Measurements from ENCODE around the gene GTPBP10.

The GTPBP10 gene

DNA sequence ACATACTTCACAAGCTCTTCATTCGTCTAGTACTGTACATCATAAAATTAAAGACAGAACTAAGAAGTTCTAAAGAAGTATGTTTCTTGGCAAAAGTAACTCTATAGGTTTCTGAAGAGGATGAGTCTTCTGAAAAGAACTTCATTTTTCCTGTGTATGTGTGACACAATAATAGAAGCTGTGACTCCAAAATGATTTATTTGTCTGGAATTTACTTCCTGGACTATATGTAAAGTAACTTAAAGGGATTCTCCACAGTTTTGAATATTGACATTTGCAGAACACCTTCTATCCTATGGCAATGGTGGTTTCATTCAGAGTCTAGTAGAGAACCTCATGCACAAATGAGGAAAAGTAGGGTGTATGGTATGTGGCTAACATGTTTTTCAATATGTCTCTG, 36.9 kb downstream of the GTPBP10 start:
- peak; percentile 1 for DNase-seq

GRCh38 chr7:90383861-90384260, 37.3 kb downstream of the GTPBP10 start:
- no peak for DNase-seq

- no peak for DNase-seq
These were observed 37.9 kb downstream of the GTPBP10 start for GRCh38 chr7:90384433-90384832.

GRCh38 chr7:90387470-90388240, 41.1 kb downstream of the GTPBP10 start:
- DNase-seq, result no peak

- DNase-seq, result no peak
These were observed 44.4 kb downstream of the GTPBP10 start for GRCh38 chr7:90390926-90391325.

DNA sequence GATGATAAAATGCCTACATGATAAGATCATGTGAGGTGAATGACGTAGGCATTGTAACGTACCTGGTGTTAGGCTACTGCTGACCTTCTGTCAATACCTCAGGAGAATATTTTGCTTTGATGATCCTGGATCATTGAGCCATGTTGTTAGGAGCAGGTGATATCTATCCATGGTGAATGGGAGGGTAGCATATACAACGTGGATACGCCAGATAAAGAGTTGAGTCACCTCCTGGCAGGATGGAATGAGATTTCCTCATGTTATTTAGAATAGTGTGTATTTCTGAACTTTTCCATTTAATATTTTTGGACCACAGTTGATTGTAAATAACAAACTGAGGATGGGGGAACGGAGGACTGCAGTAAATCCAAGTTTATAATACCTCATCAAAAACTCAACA, 45.0 kb downstream of the GTPBP10 start:
- DNase-seq, result no peak

GRCh38 chr7:90396420-90396819, 49.9 kb downstream of the GTPBP10 start:
- no peak for DNase-seq

DNA sequence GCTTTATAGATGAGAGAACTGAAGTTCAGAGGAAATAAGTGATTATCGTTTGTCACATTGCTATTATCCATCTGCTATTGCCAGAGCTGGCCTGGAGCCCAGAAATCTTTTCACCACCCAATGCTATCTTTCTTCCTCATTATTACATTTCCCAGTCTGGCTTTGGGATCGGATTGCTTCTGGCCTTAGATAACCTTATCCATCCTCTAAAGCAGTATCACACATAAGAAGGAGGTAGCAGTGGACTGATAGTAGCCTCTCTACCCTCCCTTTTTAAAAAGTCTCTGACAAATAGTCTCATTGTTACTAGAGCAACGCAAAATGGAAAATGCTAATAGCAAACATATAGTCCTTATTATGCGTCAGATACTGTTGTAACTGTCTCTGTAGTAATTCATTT, 55.5 kb downstream of the GTPBP10 start:
- DNase-seq, result no peak

GRCh38 chr7:90402785-90403173, 56.3 kb downstream of the GTPBP10 start:
- no peak for DNase-seq

DNA sequence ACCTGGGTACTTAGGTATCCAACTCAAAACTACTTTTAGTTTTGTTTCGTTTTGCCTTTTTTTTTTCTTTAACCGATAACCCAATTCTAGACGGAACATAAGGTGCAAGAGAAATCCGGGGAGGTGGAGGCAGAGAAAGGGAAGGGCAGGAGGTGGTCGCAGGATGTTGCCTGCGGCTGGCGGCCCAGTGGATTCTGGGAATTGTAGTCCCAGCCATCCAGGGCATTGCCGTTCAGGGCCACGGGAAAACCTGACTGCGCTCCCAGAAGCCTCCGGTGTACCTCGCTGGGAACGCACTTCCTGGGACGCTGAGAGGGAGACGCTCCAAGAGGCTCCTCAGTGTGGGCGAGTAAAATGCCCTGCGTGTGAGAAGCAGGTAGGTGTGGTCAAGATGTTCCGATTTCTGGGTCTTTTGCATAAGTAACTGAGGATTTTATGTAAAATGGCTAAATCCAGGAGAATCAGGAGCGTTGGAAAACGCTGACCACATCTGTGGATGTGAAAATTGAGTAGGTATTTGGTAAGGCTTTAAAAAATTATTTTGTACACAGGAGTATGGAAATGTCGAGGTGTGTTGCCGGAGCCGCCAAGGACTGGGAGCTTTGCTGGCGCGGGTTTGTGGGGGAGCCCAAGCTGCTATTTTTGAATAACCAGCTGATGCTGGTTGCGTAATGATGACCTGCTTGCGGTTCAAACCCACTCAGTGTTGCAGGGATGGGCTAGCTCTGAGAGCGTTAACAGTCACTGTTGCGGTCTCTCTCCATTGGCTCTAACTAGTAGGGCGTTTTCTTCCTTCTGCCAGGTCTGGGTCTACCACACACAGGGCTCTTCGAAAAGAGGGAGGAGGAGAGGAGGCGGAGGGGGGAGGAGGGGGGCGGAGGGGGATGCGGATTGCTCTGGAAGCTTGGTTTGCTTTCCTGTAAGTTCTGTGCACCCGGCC, 56.9 kb downstream of the GTPBP10 start, which contains the start of gene CLDN12:
TSS of gene CLDN12 (plus strand) at position 288 of the 940 bp plus-strand sequence. CDS start 9,216 bp downstream, outside the sequence.
- peak; percentile 42 for DNase-seq

DNA sequence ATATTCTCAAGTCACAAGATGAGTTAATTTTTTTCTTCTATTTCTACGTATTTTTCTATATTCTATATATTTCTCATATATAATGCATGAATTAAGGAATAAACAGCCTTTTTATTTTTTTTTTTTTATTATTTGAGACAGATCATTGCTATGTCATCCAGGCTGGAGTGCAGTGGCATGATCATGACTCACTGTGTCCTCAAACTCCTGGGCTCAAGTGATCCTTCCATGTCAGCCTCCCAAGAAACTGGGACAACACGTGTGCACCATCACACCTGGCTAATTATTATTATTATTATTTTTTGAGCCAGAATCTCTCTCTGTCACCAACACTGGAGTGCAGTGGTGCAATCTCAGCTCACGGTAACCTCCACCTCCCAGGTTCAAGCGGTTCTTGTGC, 58.3 kb downstream of the GTPBP10 start:
- DNase-seq, result no peak

- DNase-seq, result no peak
These were observed 60.9 kb downstream of the GTPBP10 start for GRCh38 chr7:90407484-90407821.

- DNase-seq, result no peak
These were observed 61.6 kb downstream of the GTPBP10 start for GRCh38 chr7:90408142-90408541.

DNA sequence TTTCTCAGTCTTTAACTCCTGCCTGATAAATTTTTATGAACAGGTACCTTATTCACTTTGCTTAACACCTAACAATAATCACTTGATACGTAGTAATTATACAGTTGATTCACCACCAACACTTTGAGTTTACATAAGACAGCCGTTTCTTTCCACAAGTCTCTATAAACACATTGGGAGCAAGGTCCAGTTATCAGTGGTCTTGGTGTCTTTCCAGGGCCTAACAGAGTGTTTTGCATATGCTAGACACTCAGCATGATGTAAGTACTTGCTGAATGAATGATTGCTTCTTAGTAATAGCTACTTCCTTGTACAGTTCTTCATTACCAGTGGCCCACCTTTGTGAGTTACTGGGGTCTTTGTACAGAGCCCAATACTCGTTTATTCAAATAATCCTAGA, 63.2 kb downstream of the GTPBP10 start:
- DNase-seq, result no peak

GRCh38 chr7:90411510-90411909, 65.0 kb downstream of the GTPBP10 start:
- no peak for DNase-seq

GRCh38 chr7:90412458-90413184, 66.1 kb downstream of the GTPBP10 start:
- DNase-seq, result no peak

DNA sequence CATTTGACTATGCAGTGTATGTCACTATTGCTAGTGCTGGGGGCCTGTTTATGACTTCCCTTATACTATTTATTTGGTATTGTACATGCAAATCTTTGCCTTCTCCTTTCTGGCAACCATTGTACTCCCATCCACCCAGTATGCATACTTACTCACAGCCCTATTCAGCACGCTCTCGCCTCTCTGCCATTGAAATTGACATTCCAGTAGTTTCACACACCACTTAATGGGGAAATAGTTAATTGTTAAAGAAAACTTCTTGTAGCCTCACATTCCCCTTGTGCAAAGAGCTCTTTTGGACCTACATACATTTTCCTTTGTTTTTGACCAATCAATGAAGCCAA, 66.6 kb downstream of the GTPBP10 start:
- no peak for DNase-seq

GRCh38 chr7:90421651-90422050, 75.1 kb downstream of the GTPBP10 start:
- DNase-seq, result no peak

GRCh38 chr7:90424720-90425119, 78.2 kb downstream of the GTPBP10 start:
- DNase-seq, result no peak

- no peak for DNase-seq
These were observed 78.9 kb downstream of the GTPBP10 start for GRCh38 chr7:90425376-90425775.

GRCh38 chr7:90430614-90431460, 84.3 kb downstream of the GTPBP10 start:
- DNase-seq, result no peak

DNA sequence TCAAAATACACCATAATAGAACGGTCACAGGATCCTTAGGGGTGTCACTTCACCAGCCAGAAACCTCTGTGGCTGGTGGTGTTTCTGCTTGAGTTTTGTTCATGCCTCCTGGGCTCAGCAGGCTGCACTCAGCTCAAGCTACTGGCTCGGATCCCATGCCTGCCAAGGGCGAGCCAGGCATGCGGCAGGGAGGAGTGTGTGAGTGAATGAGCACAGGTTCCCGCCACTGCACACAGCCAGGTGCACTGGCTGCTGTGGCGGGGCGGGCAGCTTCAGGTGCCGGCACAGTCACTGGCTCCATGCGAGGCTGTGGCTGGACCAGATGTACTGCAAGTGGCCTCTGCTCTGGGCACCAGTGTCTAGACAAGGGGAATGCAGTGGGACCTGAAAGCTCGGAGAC, 86.2 kb downstream of the GTPBP10 start:
- no peak for DNase-seq

GRCh38 chr7:90433221-90433620, 86.7 kb downstream of the GTPBP10 start:
- no peak for DNase-seq
